ENCODE data around the gene GLOD5.

Gene GLOD5

GRCh38 chrX:48754238-48754637 lies 7.3 kb upstream of the GLOD5 start:
- DNase-seq = no peak

- no peak for DNase-seq
Observed at GRCh38 chrX:48769230-48769629, 7.7 kb downstream of the GLOD5 start.

- DNase-seq = no peak
Observed at GRCh38 chrX:48770296-48770695, 8.7 kb downstream of the GLOD5 start.

- no peak for DNase-seq
Observed at GRCh38 chrX:48772602-48773001, 11.1 kb downstream of the GLOD5 start.

GRCh38 chrX:48776818-48777439 lies 15.4 kb downstream of the GLOD5 start:
- DNase-seq = no peak

- DNase-seq = no peak
Observed at GRCh38 chrX:48779399-48779798, 17.9 kb downstream of the GLOD5 start.

- DNase-seq = no peak
Observed at GRCh38 chrX:48781705-48782104, 20.2 kb downstream of the GLOD5 start.

GRCh38 chrX:48782216-48782615 lies 20.7 kb downstream of the GLOD5 start:
- DNase-seq = no peak

- no peak for DNase-seq
Observed at GRCh38 chrX:48782795-48783194, 21.2 kb downstream of the GLOD5 start.

GRCh38 chrX:48784726-48785125 lies 23.2 kb downstream of the GLOD5 start:
- DNase-seq = no peak

GRCh38 chrX:48785186-48785539 lies 23.6 kb downstream of the GLOD5 start:
- DNase-seq = no peak

- DNase-seq = no peak
Observed at GRCh38 chrX:48785540-48786214, 24.1 kb downstream of the GLOD5 start.

GRCh38 chrX:48786341-48786800 lies 24.8 kb downstream of the GLOD5 start, which contains the start of gene GATA1:
Gene GATA1 (plus strand): TSS chrX:48786590. CDS start chrX:48791110, 4,520 bp downstream.
- no peak for DNase-seq

GRCh38 chrX:48786825-48787504 lies 25.4 kb downstream of the GLOD5 start:
- no peak for DNase-seq

- no peak for DNase-seq
Observed at GRCh38 chrX:48787505-48788443, 26.2 kb downstream of the GLOD5 start.

GRCh38 chrX:48789366-48790220 lies 28.0 kb downstream of the GLOD5 start:
- DNase-seq = no peak

GRCh38 chrX:48790477-48790876 lies 28.9 kb downstream of the GLOD5 start:
- no peak for DNase-seq

- DNase-seq = no peak
Observed at GRCh38 chrX:48791063-48791820, 29.7 kb downstream of the GLOD5 start.

GRCh38 chrX:48792219-48792618 lies 30.7 kb downstream of the GLOD5 start:
- DNase-seq = no peak

GRCh38 chrX:48793935-48794334 lies 32.4 kb downstream of the GLOD5 start:
- DNase-seq = no peak

- no peak for DNase-seq
Observed at GRCh38 chrX:48794340-48794910, 32.9 kb downstream of the GLOD5 start.
